HT-29 (cell line): ENCODE measurements around the gene CDCP2. TPM values are rescaled to one million over a fixed set of nuclear protein-coding genes. Genes with fewer than 3 reads are reported as not detected.
"Not testable (repeated sequence)": the region's sequence is repeated elsewhere in the genome, so short reads cannot be mapped to it uniquely, and the experiment has no call there.

Experiments
- DNase-seq: peaks from one replicate; pipeline ENCODE4 v3.0.0-alpha.2; 2015; ENCODE audit warnings: low spot score
- total RNA-seq: library from RNA; depleted of rRNA; stranded (reverse); fragments of >200 nt; shearing (Covaris generic); gene quantifications from 2 replicates; pipeline ENCODE4 v1.2.3, GENCODE V29; 2014

Gene CDCP2
- total RNA-seq, 1 experiment from 2014 or later, result not detected

DNA sequence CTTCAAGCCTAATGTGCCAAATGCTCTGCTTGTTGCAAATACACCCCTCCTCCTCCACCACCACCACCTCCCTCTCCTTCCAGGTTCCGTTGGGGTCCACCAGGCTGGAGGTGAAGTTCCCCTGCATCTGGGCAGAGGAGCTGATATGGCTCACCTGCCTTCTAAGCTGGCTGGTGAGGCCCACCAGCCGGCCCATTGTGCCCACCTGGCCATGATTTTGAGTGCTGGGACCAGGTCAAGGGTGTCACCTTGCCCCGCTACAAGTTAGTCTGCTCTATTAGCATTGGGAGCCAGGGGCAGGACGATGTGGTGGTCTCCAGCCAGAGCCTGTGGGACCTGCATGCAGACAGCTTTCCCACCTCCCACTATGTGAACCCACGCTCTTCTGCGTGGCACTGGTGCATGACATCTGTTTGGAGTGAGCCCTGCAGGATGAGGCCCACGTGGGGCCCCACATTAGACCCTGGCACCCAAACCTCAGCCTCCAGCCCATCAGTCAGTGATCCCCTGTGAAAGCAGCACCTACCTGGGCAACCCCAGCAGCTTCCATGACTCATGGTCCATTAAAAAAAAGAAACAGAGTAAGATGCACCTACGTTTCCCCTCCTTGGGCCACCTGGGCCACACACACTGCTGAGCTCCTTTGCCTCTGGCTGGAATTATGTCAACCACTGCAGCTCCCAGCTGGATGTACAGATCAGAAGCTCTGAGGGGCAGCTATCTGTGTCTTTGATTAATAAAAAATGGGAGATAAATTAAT, 15.6 kb upstream of the CDCP2 start:
- DNase-seq, result no peak

DNA sequence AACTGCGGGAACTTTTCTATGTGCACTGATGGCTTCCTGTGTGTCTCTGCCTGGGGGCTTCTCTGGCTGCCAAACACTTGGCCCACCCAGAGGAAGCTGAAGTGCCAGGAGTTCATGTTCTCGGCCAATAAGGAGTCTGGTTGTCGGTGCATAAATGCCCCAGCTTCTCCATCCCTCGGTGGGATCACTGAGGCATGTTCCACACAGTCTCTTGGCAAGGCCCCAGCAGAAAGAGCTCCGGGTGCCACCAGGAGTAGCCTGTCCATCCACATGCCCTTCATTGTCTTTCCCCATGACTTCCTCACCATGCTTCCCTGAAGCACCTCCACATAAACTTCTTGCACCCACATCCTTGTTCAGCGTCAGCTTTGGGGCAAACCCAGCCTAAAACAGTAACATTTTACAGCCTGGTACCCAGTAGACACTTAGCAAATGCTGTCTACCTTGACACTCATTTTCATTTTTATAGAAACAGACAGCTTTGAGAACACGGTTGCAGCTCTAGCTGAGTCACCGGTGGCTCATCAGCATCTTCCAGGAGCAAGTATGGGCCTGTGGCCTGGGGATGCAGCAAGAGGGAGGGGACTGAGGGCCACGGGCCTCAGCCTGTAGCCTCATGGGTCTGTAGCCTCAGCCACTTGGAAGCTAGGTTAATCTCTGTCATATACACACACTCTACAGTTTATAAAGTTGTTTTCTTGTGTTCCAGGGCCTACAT, 14.8 kb upstream of the CDCP2 start:
- no peak for DNase-seq

- DNase-seq, result not testable (repeated sequence)
Observed at GRCh38 chr1:54166357-54166756, 13.6 kb upstream of the CDCP2 start.

DNA sequence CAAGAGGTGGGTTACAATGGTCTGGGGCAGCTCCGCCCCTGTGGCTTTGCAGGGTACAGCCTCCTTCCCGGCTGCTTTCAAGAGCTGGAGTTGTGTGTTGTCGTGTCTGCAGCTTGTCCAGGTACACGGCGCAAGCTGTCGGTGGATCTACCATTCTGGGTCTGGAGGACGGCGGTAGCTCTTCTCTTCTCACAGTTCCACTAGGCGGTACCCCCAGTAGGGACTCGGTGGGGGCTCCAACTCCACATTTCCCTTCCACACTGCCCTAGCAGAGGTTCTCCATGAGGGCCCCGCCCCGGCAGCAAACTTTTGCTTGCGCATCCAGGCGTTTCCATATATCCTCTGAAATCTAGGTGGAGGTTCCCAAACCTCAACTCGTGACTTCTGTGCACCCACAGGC, 12.3 kb upstream of the CDCP2 start:
- no peak for DNase-seq

- DNase-seq, result no peak
Observed at GRCh38 chr1:54163573-54163972, 10.8 kb upstream of the CDCP2 start.

- DNase-seq, result no peak
Observed at GRCh38 chr1:54163051-54163450, 10.3 kb upstream of the CDCP2 start.

GRCh38 chr1:54161495-54162168, 8.8 kb upstream of the CDCP2 start:
- no peak for DNase-seq

GRCh38 chr1:54160351-54160750, 7.6 kb upstream of the CDCP2 start:
- no peak for DNase-seq

DNA sequence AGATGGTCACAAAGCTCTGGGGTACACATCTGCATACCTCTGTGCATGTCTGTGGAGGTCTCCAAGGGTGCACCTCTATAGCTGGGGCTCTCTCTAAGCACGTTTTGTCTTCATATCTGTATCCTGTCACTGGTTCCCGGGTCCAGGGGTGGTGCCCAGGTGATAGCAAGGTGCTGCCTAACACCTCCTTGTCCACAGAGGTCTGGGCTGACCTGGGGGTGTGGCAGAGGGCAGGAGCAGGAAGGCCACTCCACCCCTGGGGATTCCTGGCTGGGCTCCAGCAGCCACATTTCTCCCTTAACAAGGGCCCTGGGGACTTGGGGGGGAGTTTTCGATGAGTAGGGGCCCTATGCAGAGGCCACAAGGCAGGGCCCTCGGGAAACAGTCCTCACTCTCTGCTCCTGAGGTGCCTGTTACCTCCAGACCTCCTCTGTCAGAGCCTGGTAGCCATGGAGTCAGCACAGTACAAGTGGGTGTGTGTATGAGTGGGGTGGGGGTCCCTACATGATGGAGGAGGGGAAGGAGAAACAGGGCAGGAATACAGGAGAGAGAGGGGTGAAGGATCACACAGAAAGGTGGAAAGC, 7.0 kb upstream of the CDCP2 start:
- DNase-seq, result no peak

- DNase-seq, result no peak
Observed at GRCh38 chr1:54158071-54158470, 5.3 kb upstream of the CDCP2 start.

DNA sequence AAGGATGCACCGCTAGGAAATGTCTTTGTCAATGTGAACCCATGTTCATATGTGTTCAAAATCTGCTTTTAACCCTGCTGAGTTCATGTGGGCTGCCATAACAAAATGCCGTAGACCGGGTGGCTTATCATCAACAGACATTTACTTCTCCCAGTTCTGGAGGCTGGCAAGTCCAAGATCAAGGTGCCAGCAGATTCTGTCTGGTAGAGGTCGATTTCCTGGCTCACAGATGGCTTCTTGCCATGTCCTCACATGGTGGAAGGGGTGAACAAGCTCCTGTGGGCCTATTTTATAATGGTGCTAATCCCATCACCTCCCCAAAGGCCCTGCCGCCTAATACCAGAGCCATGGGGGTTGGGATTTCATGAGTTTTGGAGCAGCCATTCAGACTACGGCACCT, 4.6 kb upstream of the CDCP2 start:
- no peak for DNase-seq

GRCh38 chr1:54156986-54157385, 4.2 kb upstream of the CDCP2 start:
- no peak for DNase-seq

DNA sequence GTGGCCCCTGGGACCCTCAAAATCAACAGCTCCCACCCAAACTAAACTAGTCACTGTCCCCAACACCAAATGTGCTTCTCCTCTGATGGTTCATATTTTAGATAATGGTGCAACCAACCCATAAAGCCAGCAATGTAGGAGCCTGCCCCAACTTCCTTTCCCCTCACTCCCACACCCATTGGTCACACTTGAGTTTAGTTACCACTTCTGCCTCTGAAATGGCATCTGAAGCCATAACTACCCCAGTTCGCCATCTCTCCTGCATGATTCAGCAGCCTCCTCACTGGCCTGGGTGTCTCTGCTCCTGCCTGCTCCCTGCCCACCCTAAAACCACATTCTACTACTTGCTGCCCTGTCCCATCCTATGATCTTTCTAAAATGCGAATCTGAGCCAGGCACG, 3.4 kb upstream of the CDCP2 start:
- no peak for DNase-seq

DNA sequence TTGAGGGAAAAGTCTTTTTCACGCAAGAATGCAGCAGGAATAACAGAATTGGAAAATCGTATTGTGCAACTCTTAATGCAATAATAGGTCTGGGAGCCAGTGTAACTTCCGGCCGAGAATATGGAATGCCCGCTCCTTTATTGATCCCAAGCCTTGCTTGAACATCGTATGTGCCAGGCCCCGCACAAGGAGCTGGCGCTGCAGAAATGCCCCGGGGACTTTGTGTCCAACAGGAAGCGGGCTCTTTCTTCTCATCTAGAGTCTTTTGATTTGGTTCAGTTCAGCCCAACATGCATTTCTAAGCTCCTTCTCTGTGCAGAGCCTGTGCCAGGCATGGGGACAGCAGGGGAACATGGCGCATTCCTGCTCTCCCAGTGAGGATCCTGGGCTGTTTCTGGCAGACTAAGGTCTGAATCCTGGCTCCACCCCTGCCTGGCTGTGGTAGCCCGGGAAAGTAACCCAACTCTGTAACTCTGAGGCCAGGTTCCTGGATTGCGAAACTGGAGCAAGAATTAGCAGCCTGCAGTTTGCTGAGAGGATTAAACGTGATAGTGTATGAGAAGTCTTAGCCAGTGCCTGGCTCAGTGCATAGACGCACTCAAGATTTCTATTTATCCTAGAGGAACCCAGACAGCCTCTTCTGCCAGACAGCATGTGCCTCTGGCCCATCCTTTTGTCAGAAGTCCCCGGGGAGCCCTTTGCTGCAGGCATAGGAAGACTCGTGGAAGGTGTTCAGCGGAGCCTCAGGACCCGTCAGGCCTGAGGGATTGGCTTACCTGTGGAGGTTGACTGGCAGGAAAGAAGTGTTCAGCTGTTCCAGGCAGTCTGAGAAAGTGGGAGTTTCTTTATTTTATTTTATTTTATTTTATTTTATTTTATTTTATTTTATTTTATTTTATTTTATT, 987 bp upstream of the CDCP2 start:
- peak; percentile 27 for DNase-seq

DNA sequence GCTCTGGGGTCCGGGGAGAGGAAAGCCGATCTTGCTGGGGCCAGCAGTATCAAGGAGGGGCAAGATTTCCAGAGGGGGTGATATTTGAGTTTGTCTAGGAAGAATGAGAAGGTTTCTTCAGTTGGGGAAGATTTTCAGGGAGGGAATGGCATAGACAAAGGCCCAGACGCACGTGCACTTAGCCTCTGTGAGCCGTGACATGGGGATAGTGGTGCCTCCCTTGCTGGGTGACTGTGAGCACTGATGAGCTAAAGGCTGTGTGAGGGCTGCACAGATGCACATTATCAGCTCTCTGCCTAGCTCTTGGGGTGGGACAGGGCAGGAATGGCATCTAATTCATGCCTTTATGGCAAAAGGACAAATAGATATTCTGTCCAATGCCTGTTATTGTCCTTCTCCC, 1.8 kb downstream of the CDCP2 start:
- no peak for DNase-seq

DNA sequence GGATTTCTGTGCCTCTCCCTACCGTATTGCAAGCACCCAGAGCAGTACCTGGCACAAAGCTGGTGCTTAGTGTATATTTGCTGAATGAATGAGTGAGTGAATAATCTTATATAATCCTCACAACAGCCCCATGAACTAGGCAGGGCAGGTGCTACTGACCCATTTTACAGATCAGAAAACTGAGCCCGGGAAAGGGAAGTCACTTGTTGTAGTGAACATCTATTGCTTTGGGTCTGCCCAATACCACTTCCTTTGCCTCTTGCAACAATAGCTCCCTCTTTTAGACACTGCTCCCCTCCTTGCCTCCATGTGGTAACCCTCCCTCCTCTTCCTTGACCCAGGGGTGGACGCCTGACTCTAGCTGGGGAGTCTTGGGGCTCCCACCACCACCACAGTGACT, 3.1 kb downstream of the CDCP2 start:
- no peak for DNase-seq

DNA sequence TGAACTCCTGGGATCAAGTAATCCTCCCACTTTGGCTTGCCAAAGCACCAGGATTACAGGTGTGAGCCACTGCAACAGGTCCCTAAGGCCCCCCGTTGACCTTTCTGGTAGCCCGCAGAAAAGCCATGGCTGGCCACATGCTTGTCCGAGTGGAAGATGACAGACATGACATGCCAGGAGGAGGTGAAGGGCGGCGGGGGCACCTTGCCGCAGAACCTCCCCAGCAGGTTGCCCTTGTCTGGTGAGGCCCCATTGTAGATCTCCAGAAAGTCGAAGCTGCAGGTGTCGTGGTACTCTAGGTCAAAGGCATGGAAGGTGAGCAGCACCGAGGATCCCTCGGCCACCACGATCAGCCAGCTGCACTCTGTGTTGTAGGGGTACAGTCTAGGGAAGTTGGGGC, 8.4 kb downstream of the CDCP2 start:
- DNase-seq, result no peak

- no peak for DNase-seq
Observed at GRCh38 chr1:54142146-54142900, 10.5 kb downstream of the CDCP2 start.

- DNase-seq, result no peak
Observed at GRCh38 chr1:54139711-54140110, 13.1 kb downstream of the CDCP2 start.

GRCh38 chr1:54138994-54139393, 13.8 kb downstream of the CDCP2 start:
- DNase-seq, result no peak
